Fibroblast of skin of scalp (primary cell): ENCODE data around the gene FOLR3. TPM values are rescaled to one million over a fixed set of nuclear protein-coding genes. Genes with fewer than 3 reads are reported as not detected.
A peak's percentile ranks its signal among the peaks of the same experiment; 100 is the strongest.
"Not testable (repeated sequence)": the region's sequence is repeated elsewhere in the genome, so short reads cannot be mapped to it uniquely, and the experiment has no call there.

Experiments
- DNase-seq: peaks from one replicate; pipeline ENCODE4 v3.0.0-alpha.2; 2013
- polyA plus RNA-seq, 2 experiments: library from polyadenylated mRNA; unstranded; fragments of 120-200 nt; gene quantifications; one replicate each; pipeline ENCODE4 v1.2.1, GENCODE V29; 2013; ENCODE audit not compliant: insufficient read length in 2 of 2

The FOLR3 gene
- polyA plus RNA-seq (2013, experiment 1 of 2; ENCODE audit: insufficient read length), result not detected
- not detected for polyA plus RNA-seq (2013, experiment 2 of 2; ENCODE audit: insufficient read length)

- not testable (repeated sequence) for DNase-seq
These were observed at the start of gene FOLR3 for GRCh38 chr11:72135473-72135872. TSS of gene FOLR3 (plus strand) at chr11:72135725. CDS start at chr11:72135953, 228 bp downstream.

GRCh38 chr11:72088076-72088808 is 47.3 kb upstream of the FOLR3 start:
- no peak for DNase-seq

GRCh38 chr11:72091292-72091691 is 44.2 kb upstream of the FOLR3 start:
- DNase-seq, result peak; percentile 70

DNA sequence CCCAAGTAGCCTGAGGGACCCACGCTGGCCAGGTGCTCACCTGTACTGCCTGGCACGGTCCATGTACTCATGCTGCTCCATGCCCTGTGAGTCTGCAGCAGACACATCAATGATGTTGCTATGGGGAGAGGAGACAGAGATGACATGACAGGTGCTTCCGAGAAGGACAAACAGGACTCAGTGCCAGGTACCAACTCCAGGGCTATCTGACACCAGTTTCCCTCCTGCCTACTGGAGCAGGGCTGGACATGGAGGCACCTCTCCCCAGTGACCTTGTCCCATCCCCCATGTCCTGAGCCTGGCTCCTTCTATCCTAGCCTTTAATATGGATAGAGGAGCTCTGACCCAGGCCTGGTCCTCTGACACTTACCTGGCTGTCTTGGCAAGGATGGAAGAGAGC is 36.8 kb upstream of the FOLR3 start:
- DNase-seq, result no peak

DNA sequence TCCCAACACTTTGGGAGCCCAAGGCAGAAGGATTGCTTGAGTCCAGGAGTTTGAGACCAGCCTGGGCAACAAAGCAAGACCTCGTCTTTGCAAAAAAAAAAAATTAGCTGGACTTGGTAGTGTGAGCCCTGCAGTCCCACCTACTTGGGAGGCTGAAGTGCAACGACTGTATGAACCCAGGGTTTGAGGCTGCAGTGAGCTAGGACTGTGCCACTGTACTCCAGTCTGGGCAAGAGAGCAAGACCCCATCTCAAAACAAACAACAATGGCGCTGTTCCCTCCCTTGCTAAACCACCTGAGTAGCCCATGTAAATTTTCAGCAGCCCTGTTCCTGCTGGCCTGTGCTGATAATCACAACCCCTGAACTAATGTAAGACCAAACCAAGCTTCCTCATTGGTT is 35.5 kb upstream of the FOLR3 start:
- DNase-seq, result no peak

- DNase-seq, result no peak
These were observed 35.1 kb upstream of the FOLR3 start for GRCh38 chr11:72100462-72100861.

DNA sequence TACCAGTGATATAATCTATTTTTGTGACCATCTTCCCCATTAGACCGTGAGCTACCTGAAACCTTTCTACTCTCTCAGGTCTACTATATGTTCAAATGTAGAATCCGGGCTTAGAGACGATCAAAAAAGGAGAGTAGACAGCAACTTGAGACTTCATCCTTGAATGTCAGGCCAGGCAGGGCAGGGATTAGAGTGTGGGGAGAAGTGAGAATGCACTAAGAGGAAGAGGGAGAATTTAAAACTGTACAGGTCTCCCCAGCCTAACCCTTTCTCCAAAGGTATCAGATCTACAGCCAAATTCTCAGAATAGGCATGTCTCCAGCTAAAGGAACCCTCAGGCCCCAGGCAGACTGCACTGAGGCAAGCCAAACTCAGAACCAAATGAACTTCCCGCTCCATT is 33.4 kb upstream of the FOLR3 start:
- DNase-seq, result no peak

- DNase-seq, result no peak
These were observed 32.9 kb upstream of the FOLR3 start for GRCh38 chr11:72102631-72102945.

- DNase-seq, result peak; percentile 100
These were observed 32.4 kb upstream of the FOLR3 start, which contains the start of gene LAMTOR1 for GRCh38 chr11:72102946-72103753. TSS of gene LAMTOR1 (minus strand) at chr11:72103297. CDS start at chr11:72103224, 73 bp downstream.

- no peak for DNase-seq
These were observed 31.8 kb upstream of the FOLR3 start for GRCh38 chr11:72103754-72104167.

- DNase-seq, result no peak
These were observed 29.6 kb upstream of the FOLR3 start, which contains the start of gene TOMT for GRCh38 chr11:72105888-72106287. TSS of gene TOMT (plus strand) at chr11:72105924. CDS start at chr11:72105952, 28 bp downstream.

DNA sequence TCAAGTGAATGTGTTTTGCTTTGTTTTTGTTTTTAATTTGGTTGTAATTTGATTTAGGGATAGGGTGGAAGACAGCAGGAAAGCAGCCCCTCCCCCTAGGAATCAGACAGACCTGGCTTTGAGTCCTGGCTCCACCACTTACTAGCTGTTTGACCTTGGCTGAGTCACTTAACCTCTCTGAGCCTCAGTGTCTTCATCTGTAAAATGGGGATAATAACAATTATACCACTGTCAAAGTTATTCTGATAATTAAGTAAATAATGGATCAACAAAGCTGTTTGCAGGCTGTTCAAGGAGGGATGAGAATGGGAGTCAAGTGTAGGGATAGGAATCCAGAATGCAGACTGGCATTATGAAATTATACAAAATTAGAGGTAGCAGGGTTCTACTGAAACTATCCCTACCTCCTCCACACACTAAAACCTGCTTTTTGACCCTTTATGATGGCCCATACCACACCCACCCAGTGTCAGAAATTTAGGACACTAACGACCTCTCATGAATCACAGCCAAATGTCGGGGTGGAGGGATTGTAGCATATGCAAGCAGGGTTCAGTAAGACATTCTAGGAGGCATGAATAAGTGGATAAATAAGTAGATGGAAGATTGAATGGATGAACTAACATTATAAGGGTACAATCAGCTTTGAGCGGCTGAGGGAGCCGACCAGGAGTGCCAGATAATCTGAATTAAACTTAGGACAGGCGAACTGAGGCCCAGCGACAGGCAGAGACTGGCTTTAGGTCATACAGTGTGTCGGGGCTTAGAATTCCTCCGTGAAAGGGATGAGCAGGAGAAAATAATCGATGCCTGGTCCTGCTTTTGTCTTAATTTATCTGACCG is 24.0 kb upstream of the FOLR3 start:
- DNase-seq, result peak; percentile 14

DNA sequence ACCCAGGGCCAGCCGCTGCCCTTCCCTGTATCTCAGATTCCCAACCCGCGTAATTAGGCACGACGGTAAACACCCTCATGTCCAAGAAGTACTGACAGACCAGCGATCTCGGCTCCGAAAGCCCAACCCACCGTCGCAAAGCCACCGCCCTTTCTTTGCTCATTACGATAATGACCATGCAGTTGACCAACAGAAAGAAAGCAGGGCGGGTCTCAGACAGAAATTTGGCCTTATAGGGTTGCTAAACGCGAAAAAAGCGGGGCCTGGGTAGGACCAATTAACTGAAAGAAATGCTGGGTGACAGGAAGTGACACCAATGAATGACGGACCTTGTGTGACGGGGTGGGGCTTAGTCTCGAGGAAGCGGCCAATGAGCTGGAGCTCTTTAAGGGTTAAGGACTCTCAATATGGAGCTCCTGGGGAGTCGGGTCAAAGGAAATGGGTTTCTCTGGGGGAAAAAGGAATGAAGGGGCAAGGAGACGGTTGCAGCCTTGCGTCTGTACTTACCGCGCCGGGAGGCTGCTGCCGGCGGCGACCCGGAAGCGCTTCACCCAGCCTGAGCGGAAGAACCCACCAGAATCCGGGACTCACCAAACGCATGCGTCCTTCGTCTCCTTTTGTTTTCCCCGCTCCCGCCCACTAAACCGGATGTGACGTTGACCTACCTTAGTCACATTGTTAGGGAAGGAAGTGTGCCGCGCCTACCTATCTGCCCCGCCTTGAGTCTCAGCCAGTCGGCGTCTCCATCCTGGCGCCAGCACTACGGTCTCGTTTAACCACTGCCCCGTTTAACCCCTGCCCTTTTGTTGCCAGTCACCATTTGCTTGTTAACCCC is 23.2 kb upstream of the FOLR3 start, which contains the start of gene ANAPC15:
Gene ANAPC15, minus strand, starts transcription at position 553 of the 835 bp plus-strand sequence. CDS start 1,419 bp downstream, outside the sequence.
- DNase-seq, result peak; percentile 100

DNA sequence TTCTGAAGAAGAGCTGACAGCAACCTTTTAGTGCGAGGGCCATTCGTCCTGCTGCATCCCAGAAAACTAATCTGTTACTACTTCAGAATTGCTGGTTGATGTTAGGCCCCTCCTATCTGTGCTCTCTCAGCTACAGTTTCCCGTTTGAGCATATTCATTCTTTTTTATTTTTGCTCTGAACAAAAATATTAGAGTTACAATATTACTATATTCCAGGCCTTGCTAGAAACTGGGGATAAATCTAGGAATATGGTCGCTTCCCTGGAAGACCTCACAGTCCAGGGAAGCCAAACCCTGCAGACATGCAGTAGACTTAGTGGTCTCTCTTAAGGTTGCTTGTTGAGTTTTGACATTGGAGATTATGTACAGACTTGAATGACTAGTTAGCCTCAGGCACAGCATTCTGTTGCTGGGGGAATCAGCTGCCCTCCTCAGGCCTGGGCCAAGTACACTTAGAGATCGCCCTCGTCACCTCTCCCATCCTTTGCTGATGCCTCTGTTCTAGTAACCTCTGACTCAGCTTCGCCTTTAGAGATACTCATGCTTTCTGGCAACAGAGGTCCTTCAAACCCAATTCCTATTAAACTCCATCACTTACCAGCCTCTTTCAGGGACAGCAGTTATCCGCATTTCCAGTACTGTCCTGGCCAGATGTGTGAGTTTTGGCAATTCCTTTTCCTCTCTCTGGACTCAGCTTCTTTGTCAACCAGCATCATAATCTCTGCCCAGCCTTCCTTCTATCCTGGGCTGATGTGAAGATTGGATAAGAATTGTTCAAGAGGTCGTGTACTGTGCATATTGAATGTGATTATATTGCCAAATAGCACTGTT is 22.3 kb upstream of the FOLR3 start:
- no peak for DNase-seq

GRCh38 chr11:72114570-72114969 is 21.0 kb upstream of the FOLR3 start:
- DNase-seq, result no peak

GRCh38 chr11:72116019-72116755 is 19.3 kb upstream of the FOLR3 start:
- no peak for DNase-seq

DNA sequence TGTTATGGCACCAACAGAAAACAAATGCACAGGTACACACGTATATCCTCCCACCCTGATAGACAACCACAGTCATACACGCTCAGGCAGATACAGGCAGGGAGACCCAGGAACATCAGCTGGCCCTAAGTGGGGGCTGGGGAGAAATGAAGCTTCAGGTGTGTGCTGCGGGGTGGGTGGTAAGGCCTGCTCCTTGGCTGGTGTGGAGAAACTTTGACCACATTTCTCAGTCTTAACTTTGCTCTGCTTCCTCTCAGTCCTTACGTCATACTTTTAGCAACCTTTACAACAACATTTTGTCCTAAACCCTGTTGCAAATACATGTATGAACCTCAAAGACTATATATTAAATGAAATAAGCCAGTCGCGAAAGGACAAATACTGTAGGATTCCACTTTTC is 16.3 kb upstream of the FOLR3 start:
- no peak for DNase-seq

DNA sequence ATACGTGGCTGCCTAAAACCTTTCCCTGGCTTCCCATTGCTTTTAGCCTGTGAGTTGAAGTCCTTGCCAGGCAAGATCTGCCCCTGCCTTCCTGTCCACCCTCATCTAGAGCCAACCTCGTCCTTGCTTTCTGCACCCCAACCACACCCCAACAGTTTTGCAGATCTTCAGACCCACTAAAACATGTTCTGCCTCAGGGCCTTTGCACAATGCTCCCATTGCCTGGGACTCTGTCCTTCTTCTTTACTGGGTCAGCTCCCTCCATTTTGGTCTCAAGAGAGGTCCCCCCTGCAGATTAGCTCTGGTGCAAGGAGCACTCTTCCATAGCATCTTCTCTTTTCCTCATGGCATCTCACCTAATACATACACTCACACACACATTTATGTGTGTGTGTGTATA is 14.6 kb upstream of the FOLR3 start:
- DNase-seq, result no peak

DNA sequence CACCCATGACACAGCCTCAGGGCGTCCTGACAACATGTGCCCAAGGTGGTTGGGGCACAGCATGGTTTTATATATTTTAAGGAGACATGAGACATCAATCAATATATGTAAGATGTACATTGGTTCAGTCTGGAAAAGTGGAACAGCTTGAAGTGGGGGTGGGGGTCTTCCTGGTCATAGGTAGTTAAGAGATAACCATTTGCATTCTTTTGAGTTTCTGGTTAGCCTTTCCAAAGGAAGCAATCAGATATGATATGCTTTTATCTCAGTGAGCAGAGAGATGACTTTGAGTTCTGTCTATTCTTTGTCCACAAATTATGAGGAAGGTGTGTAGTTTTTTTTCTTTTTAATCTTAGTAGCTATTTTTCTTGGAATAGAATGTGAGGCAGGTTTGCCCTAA is 12.9 kb upstream of the FOLR3 start:
- DNase-seq, result no peak

DNA sequence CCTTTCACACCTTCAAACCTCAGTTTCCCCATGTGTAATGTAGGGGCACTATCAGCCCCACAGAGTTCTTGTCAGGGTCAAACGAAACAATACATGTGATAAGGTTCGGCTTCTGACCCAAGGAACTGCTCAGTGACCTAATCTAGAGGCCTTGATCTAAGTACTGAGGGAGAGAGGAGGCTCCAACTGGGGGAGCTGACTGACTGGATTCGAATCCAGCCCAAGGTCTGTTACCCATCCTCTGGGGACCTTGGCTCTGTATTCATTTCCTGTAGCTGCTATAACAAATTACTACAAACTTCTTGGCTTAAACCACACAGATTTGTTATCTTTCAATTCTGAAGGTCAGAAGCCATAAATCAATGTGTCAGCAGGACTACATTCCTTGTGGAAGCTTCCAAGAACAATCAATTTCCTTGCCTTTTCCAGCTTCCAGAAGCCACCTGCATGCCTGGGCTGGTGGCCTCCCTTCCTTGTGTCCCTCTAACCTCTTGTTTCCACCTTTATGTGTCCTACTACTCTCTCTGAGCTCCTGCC is 12.3 kb upstream of the FOLR3 start:
- DNase-seq, result no peak
